ENCODE results near the gene BMP2K.
"Not testable (repeated sequence)": the region's sequence is repeated elsewhere in the genome, so short reads cannot be mapped to it uniquely, and the experiment has no call there.

BMP2K gene

DNA sequence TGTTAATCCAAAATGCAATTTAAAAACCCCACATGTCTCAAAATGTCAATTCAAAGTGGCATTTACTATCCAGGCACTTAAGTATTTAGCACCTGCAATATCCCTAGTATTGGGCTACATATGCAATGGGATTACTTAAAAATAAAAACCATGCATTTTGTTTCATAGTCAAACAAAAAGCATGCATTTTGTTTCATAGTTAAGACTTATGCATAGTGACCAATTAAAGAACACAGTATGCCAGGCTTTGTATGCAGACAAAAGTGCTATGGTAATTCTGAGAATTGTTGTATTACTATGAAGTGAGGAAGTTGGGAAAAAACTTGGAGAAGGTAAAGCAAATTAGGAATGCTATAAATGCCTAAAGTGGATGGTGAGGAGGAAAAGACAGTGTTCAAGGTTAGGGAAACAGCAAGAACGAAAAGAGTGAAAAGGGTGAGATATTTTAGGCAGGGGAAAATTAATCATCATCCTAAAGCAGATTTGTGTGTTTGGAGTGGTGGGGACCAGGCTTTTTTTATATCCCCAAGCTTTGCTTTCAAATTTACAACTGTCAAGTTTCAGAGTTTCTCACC is 10.6 kb upstream of the BMP2K start:
- DNase-seq = no peak

- DNase-seq = no peak
Measured at GRCh38 chr4:78766026-78766425, 10.1 kb upstream of the BMP2K start.

DNA sequence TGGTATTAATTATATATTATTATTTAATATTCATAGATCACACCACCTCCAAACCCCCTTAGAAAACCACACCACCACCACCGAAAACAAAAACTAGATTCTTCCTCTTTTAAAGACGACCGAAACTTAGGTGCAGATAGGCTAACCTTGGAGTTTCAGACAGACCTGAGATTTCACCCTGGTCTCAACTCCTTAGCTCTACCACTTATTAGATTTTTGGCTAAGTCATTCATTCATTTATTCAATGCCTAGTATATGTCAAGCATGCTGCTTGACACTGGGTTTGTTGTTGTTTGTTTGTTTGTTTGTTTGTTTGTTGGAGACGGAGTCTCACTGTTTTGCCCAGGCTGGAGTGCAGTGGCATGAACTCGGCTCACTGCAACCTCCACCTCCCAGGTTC is 9.5 kb upstream of the BMP2K start:
- no peak for DNase-seq

GRCh38 chr4:78767350-78767749 is 8.8 kb upstream of the BMP2K start:
- no peak for DNase-seq

GRCh38 chr4:78768452-78769180 is 7.5 kb upstream of the BMP2K start:
- no peak for DNase-seq

- DNase-seq = no peak
Measured at GRCh38 chr4:78770091-78770642, 6.0 kb upstream of the BMP2K start.

DNA sequence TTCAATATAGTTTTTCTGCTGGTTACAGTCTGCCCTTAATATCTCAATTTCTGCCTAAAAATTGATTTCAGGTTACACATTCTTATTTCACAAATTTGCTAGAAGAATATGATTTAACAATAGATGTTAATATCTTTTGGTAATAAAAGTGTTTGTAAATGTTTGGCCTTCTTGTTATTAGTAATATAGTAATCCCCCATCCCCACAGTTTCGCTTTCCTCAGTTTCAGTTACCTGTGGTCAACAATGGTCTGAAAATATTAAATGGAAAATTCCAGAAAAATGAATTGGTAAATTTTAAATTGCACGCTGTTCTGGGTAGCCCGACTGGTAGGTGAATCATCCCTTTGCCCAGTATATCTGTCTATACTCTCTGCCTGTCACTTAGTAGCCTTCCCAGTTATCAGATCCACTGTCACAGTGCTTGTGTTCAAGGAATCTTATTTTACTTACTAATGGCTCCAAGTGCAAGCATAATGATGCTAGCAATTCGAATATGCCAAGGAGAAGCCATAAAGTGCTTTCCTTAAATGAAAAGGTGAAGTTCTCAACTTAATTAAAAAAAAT is 3.5 kb upstream of the BMP2K start:
- DNase-seq = no peak

GRCh38 chr4:78774417-78774816 is 1.7 kb upstream of the BMP2K start:
- DNase-seq = no peak

DNA sequence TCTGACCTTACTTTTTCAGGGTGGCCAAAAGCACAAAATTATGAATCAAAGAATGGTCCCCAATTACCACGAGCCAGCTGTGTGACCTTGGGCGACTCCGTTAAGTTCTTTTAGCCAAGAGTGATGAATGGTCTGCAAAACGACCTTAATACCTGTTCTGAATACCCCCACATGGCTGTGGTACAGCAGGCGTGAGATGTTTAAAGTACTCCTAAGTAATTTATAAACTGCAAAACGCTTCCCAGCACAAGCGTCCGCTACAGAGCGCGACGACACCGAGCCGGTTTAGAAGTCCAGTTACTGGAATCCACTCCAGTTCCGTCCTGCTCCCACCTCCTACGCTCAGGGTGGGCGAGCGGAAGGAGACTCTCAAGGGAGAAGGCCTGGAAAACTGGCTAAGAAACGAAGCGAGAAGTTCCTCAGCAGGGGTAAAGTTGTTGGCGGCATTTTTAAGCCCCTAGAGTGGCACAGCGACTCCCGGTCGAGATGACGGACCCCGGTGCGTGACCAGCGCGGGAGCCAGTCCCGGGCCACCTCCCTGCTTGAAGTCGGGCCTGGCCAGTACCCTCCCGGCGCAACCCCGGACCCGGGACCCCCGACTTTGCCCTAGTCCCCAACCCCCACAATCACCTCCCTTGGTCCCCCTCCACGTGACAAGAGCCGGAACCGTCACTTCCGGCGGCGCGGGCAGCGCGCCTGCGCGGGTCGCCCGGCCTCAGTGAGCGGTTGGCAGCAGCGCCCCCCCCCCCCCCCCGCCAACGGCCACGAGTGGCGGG is 659 bp upstream of the BMP2K start:
- DNase-seq = no peak

- no peak for DNase-seq
Measured at GRCh38 chr4:78776729-78777575, 802 bp downstream of the BMP2K start.

DNA sequence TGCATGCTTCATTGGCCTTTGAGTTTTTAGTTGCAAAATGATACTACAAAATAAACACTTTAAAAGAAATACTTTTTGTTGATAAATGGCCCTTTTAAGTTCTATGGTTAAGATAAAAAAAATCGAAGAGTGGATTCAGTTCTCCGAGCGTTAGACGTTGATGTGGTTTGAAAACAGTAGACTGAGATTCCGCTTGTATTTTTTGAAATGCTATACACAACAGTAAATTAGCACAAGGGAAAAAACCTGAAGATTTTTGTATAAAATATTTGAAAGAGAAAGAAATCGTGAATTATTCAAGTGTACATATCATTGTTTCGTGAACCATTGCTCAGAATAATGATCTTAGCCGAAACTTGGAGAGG is 1.4 kb downstream of the BMP2K start:
- no peak for DNase-seq

- no peak for DNase-seq
Measured at GRCh38 chr4:78778530-78778929, 2.4 kb downstream of the BMP2K start.

GRCh38 chr4:78779280-78779679 is 3.1 kb downstream of the BMP2K start:
- no peak for DNase-seq

- DNase-seq = no peak
Measured at GRCh38 chr4:78780093-78780492, 3.9 kb downstream of the BMP2K start.

DNA sequence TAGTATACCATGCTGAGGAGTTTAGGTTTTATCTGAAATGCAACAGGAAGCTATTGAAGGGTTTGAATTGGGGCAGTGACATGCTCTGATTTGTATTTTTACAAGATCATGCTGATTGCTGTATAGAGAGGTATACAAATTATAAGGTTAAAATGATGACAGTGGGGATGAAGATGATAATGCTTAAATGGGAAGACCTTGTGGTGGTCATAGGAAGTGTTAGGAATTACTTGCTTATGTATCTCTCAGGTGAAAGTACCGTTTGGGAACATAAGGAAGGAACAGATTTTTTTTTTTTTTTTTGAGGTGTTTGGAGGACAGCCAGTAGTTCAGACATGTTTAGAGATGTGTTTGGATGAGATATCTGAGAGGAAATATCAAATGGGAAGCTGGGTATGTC is 5.0 kb downstream of the BMP2K start:
- no peak for DNase-seq

GRCh38 chr4:78781924-78782323 is 5.8 kb downstream of the BMP2K start:
- no peak for DNase-seq

GRCh38 chr4:78784236-78784865 is 8.2 kb downstream of the BMP2K start:
- DNase-seq = no peak

- no peak for DNase-seq
Measured at GRCh38 chr4:78787392-78788006, 11.3 kb downstream of the BMP2K start.

GRCh38 chr4:78788007-78788889 is 12.1 kb downstream of the BMP2K start:
- DNase-seq = no peak

- not testable (repeated sequence) for DNase-seq
Measured at GRCh38 chr4:78795594-78796416, 19.7 kb downstream of the BMP2K start.
